Colonic mucosa (tissue), 4 donors: Measurements from ENCODE around the gene PLA2G2A. TPM values are rescaled to one million over a fixed set of nuclear protein-coding genes. Genes with fewer than 3 reads are reported as not detected.
"Not testable (repeated sequence)": the region's sequence is repeated elsewhere in the genome, so short reads cannot be mapped to it uniquely, and the experiment has no call there.

Experiments used
- DNase-seq: peaks from one replicate; pipeline ENCODE4 v3.0.0-alpha.2; 2020
- H3K27ac ChIP-seq: fragments of 200-600 bp; one replicate; pipeline ENCODE4 v1.8.0; 2021
- H3K27me3 ChIP-seq: fragments of 200-600 bp; one replicate; pipeline ENCODE4 v1.8.0; 2021
- H3K36me3 ChIP-seq: fragments of 200-600 bp; one replicate; pipeline ENCODE4 v1.8.0; 2021
- H3K4me1 ChIP-seq: fragments of 200-600 bp; one replicate; pipeline ENCODE4 v1.8.0; 2021; ENCODE audit warnings: mild to moderate bottlenecking
- H3K4me3 ChIP-seq: fragments of 200-600 bp; one replicate; pipeline ENCODE4 v1.8.0; 2021
- H3K9ac ChIP-seq, 2 donors: one replicate each; pipeline ENCODE4 v1.7.0; 2013; ENCODE audit warnings: control low read depth in 2 of 2, low read depth in 2 of 2, low read length in 2 of 2
- H3K9me3 ChIP-seq: fragments of 200-600 bp; one replicate; pipeline ENCODE4 v1.8.0; 2021
- intact Hi-C: fragments of 100-400 bp; cut with DNase I; formaldehyde crosslinking; loops from one replicate; pipeline ENCODE4 v1.14.1; 2022
- total RNA-seq, 2 donors: library from RNA; stranded (reverse); fragmentation: NEBNext Ultra II Directional in 1 of 2; extraction: Animal tissue kit (Norgen Biotek cat#: 25700) in 1 of 2; gene quantifications; one replicate each; pipeline ENCODE4 v1.2.1, GENCODE V29; 2021
- TF ChIP-seq, protein P1 (sequence below): fragments of 200-600 bp; IDR thresholded peaks from one replicate; pipeline ENCODE4 v1.8.0; 2022; ENCODE audit warnings: antibody characterized with exemption, mild to moderate bottlenecking
- donor health status: healthy.
- donor health status: DM: no; HTN: no; CAD: no.
- donor health status: DM: no; HTN: no; CAD: no.

The PLA2G2A gene
- total RNA-seq, 2 donors from 2014 or later: 135 to 864 TPM

DNA sequence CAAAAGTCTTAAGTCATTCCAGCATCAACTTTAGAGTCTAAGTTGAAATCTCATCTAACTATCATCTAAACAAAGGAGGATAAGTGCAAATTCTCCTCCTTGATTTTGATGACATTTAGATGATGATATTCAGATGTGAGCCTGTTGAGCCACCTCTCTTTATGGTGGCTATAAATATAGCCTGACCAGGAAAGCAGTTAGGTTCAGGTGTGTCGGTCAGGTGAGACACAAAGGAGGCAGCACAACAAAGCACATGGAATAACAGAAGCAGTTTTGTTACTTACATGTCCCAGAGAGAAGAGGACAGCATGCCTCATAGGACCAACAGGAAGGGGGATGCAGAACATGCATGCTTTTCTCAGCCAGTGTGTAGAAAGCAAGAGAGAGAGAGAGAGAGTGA lies 30.6 kb upstream of the PLA2G2A start:
- H3K27ac ChIP-seq: no peak overlapping the region
- no peak overlapping the region for H3K9ac ChIP-seq
- no peaks in the 10 kb centered on the region for H3K9me3 ChIP-seq
- intact Hi-C loops: no loop called here
- H3K4me1 ChIP-seq: no peaks in the 10 kb centered on the region
- no peak for DNase-seq
- no peak overlapping the region for H3K4me3 ChIP-seq
- H3K27me3 ChIP-seq: no peaks in the 10 kb centered on the region
- TF ChIP-seq, protein P1, sequence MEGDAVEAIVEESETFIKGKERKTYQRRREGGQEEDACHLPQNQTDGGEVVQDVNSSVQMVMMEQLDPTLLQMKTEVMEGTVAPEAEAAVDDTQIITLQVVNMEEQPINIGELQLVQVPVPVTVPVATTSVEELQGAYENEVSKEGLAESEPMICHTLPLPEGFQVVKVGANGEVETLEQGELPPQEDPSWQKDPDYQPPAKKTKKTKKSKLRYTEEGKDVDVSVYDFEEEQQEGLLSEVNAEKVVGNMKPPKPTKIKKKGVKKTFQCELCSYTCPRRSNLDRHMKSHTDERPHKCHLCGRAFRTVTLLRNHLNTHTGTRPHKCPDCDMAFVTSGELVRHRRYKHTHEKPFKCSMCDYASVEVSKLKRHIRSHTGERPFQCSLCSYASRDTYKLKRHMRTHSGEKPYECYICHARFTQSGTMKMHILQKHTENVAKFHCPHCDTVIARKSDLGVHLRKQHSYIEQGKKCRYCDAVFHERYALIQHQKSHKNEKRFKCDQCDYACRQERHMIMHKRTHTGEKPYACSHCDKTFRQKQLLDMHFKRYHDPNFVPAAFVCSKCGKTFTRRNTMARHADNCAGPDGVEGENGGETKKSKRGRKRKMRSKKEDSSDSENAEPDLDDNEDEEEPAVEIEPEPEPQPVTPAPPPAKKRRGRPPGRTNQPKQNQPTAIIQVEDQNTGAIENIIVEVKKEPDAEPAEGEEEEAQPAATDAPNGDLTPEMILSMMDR: no peak
- no peaks in the 10 kb centered on the region for H3K36me3 ChIP-seq

DNA sequence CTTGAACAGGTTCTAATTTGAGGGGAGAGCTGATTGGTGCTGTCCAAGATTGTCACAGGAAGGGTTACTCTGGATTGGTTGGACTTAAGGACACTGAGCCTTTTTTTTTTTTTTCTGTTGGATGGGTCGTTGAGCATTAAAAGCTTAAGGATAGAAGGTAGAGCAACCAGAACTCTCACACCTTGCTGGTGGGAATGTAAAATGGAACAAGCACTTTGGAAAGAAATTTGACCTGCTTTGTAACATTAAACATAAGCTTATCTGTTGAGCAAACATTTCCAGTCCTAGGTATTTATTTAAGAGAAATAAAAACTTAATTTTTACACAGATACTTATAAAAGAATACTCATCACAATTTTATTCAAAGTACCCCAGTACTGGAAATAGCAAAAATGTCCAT lies 29.8 kb upstream of the PLA2G2A start:
- Histone ChIP-seq H3K27me3 (no peaks in the 10 kb centered on the region), H3K4me3 (no peak overlapping the region), H3K4me1 (no peaks in the 10 kb centered on the region), H3K27ac (no peak overlapping the region), H3K9ac (no peak overlapping the region), H3K36me3 (no peaks in the 10 kb centered on the region), H3K9me3 (no peaks in the 10 kb centered on the region)
- TF ChIP-seq, protein P1: no peak
- intact Hi-C loops: no loop called here
- DNase-seq: no peak

DNA sequence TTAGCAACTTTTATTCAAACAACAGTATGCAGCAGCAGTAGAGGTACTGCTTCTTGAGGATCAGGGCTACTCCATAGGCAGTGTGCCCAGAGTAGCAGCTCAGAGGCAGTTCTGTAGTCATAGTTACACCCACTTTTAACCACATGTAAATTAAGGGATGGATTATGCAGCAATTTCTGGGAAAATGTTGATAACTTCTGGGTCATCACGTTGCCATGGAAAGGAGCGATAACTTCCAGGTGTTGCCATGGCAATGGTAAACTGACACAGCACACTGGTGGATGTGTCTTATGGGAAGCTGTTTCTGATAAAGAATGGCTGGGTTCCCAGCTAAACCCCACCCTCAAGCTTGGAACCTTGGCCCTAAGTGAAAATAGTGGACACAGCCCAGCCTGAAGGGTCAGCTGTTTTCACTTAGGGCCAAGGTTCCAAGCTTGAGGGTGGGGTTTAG lies 29.0 kb upstream of the PLA2G2A start:
- no peak overlapping the region for H3K27ac ChIP-seq
- H3K36me3 ChIP-seq: no peaks in the 10 kb centered on the region
- TF ChIP-seq, protein P1: no peak
- no peak overlapping the region for H3K4me3 ChIP-seq
- no peak for DNase-seq
- H3K9ac ChIP-seq: no peak overlapping the region
- H3K4me1 ChIP-seq: no peaks in the 10 kb centered on the region
- H3K27me3 ChIP-seq: no peaks in the 10 kb centered on the region
- intact Hi-C loops: no loop called here
- no peaks in the 10 kb centered on the region for H3K9me3 ChIP-seq

DNA sequence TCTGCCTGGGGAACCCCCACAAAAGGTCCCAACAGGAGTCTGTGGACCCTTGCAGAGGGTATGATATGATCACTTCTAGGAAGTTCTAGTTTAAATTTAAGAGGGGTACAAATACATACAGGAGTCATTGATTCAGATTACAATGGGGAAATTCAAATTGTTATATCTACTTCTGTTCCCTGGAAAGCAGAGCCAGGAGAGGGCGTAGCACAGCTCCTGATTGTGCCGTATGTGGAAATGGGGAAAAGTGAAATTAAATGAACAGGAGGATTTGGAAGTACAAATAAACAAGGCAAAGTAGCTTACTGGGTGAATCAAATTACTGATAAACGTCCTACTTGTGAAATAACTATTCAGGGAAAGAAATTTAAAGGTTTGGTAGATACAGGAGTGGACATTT lies 19.4 kb upstream of the PLA2G2A start:
- H3K4me1 ChIP-seq, intact Hi-C loops, H3K36me3 ChIP-seq, H3K9ac ChIP-seq, H3K27me3 ChIP-seq, H3K27ac ChIP-seq, H3K9me3 ChIP-seq, H3K4me3 ChIP-seq, DNase-seq: not testable (repeated sequence)

DNA sequence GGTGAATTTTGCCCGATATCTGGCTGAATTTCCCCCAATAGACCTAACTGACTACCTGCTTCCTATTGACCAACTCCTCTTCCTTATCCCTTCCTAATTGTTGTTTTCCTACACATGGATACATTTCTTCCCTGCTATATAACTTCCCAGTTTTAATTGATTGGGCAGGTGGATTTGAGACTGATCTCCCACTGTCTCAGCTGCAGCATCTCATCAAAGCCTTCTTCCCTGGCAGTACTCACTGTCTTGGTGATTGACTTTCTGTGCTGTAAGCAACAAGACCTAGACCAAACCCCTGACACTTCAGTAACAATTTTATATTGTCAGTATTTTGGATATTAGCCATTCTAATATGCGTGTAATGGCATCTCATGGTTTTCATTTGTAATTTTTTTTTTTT lies 11.3 kb upstream of the PLA2G2A start:
- Histone ChIP-seq H3K4me1 (no peaks in the 10 kb centered on the region), H3K9ac (no peak overlapping the region), H3K27me3 (no peaks in the 10 kb centered on the region), H3K4me3 (no peak overlapping the region), H3K36me3 (no peaks in the 10 kb centered on the region), H3K9me3 (no peaks in the 10 kb centered on the region), H3K27ac (no peak overlapping the region)
- DNase-seq: no peak
- intact Hi-C loops: no loop called here
- TF ChIP-seq, protein P1: no peak

DNA sequence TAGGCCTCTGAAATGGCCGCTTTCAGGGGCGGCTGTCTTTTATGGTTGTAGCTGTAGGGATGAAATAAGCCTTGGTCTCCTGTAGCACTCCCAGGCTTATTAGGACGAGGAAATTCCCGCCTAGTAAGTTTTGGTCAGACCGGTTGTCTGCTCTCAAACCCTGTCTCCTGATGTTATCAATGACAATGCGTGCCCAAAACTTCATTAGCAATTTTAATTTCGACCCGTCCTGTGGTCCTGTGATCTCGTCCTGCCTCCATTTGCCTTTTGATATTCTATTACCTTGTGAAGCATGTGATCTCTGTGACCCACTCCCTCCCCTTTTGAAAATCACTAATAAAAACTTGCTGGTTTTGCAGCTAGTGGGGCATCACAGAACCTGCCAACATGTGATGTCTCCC lies 10.8 kb upstream of the PLA2G2A start:
- DNase-seq, H3K27me3 ChIP-seq, H3K36me3 ChIP-seq, H3K9me3 ChIP-seq, H3K4me1 ChIP-seq, intact Hi-C loops, H3K27ac ChIP-seq, H3K4me3 ChIP-seq, H3K9ac ChIP-seq: not testable (repeated sequence)
